Stimulated activated CD4-positive, alpha-beta T cell treated with anti-CD3 and anti-CD28 coated beads, Interleukin-1b, Interleukin-23, amount 100 ng/mL, for 1 hour (primary cell): ENCODE measurements around the gene KCTD5.
"Not testable (repeated sequence)": the region's sequence is repeated elsewhere in the genome, so short reads cannot be mapped to it uniquely, and the experiment has no call there.

Source experiments
- DNase-seq, 2 donors: peaks; one replicate each; pipeline ENCODE4 v3.0.0-alpha.2; 2020; ENCODE audit warnings: low read depth in 2 of 2

Gene KCTD5, protein sequence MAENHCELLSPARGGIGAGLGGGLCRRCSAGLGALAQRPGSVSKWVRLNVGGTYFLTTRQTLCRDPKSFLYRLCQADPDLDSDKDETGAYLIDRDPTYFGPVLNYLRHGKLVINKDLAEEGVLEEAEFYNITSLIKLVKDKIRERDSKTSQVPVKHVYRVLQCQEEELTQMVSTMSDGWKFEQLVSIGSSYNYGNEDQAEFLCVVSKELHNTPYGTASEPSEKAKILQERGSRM

DNA sequence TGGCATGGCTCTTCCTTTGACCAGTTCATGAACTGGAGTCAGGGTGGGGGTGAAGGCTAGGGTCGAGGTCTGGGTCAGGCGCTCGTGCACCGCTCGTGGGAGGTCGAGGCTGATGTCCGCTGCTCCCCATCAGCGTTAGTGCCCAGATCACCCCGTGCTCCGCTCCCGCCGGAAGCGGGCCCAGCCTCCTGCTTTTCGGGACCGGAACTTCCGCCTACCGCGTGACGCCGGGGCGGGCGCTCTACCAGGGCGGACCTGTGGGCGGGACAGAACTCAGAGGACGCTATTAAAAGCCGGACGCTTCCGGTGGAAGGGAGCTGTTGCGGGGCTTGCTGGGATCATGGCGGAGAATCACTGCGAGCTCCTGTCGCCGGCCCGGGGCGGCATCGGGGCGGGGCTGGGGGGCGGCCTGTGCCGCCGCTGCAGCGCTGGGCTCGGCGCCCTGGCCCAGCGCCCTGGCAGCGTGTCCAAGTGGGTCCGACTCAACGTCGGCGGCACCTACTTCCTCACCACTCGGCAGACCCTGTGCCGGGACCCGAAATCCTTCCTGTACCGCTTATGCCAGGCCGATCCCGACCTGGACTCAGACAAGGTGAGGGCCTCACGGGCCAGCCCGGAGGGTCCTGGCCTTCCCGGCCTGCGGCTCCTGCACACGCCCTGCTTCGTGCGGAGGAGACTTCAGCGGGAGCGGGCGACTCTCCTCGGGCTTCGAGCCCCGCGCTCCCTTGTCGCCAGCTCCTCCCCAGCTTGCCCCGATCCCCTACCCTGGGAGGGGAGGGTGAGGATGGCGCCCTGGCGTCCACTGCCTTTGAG is at the start of gene KCTD5:
KCTD5 (plus strand) TSS at position 315 of the 813 bp plus-strand sequence; CDS start at position 341, 26 bp downstream.
- DNase-seq = peak; percentile 89 to 96

DNA sequence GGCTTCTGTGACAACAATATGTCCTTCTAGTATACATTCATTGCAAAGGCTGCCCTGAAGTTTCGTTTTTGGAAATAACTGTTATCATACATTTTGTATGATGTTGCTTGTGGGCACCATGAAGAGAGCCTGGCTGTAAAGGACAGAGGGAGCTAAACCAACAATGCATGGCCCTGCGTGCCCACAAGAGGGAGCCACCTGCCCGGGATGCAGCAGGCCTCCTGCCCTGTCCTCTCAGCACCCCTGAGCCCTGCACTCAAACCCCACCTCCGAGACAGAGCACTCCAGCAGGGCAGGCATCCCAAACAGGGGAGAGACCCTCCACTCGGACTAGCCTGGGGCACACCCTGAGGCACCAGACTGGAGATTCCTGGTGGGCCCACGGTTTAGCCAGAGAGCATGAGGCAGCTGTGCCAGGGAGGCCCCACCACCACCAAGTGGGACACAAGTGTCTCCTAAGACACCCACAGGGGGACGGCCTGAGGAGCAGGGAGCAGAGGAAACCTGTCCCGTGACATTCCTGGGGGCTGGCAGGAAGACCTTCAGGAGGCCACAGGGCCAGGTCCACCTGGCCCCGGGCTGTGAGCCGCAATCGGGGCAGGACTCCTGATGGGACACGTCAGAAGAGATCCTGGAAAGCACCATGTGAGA is 43.1 kb upstream of the KCTD5 start:
- DNase-seq = peak; percentile 18 to 27

DNA sequence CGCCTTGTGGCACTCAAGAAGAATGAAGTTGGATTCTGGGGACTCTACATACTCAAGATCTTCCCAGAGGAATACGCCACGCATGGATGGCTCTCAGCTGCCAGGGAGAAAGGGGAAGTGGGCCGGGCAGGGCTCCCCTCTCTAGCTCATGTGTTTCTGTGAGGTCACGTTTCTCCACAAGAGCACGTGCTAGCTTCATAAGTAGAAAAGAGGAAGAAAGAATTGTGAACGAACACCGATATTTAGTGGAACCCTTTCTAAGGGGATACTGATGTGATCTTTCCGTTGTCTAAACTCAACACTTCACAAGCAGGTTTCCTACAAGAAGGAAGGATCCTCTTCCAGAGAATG is 42.6 kb upstream of the KCTD5 start:
- not testable (repeated sequence) for DNase-seq

DNA sequence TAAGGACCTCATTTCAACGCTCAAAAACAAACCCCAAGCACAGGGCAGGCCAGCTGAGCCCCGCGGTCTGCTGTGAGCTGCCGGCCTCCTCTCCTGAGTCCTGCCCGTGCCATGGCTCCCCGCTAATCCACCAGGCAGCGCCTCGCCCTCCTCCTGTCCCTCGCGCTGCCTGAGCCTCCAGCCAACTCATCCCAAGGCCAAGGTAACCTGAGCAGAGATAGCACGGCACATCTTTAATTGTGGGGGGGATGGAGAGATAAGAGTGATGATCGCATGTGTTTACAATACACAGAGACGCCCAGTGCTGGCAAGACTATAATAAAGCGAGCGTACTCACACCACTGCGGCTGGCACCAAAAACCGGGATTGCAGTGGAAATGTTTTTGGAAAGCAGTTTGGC is 39.8 kb upstream of the KCTD5 start:
- DNase-seq = not testable (repeated sequence)

DNA sequence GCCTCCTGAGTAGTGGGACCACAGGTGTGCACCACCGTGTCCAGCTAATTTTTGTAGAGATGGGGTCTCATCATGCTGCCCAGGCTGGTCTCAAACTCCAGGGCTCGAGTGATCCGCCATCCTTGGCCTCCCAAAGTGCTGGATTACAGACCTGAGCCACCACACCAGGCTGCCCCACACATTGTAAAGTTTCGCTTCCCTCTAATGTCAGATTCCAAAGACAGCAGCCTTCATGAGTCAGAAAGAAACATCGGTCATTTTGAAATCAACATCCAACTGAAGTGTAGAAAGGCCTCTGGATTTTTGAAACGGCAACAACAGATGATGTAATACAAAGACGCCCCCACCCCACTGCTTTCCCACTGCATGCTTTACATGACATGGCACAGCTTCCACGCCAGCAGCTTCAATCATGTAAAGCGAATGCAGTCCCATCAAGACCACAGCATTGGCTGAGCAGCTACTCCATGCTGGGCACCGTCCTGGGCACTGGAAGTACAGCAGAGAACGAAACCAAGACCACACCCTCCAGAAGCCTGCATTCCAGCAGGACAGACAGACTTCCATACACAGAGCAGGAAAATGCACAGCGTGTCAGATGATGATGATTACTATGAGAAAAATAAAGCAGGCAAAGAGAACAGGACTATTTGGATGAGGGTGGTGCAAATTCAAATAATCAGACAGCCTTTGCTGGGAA is 37.4 kb upstream of the KCTD5 start:
- DNase-seq = not testable (repeated sequence)

DNA sequence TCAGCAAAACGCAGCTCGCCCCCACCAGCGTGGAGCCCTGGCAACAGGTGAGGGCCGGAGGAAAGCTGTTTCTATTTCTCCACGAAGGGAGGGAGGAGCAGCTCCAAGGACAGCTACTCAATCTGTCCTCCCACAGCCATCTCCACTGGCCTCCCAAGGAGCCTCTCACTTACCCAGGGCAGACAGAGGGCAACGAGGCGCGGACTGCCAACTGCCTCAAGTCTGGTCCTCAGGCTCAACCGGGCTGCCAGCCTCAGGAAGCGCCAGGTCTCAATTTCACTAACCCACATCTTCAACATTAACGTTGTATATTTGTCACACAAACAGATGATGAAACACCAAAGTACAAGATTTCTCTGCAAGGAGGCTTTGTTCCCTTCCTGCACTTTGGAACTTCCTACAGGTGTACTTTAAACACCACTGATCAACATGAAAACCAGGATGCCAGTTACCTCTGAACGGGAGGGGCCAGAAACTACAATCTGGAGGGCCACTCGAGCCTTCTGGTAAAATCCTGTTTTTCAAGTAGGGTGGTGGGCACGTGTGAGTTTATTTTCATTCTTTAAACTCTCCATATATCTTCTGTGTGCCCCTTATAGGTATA is 31.0 kb upstream of the KCTD5 start:
- not testable (repeated sequence) for DNase-seq

DNA sequence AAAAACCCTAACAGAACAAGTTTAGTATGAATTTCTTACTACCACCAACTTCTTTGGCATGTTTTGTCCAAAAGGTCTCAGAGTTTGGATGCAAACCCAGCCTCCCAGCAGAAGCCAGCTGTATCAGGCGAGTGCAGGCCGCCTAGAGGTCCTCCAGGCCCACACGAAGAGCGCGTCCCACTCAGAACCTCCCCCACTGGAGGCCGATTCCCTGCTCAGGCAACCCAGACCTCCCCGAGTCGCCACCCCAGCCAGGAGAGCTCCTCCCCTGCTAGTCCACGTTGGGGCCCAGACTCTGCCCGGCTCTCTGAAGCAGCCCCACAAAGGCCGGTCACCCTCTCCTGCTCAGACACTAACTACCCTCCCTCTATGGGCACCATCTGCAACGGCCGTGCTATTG is 28.4 kb upstream of the KCTD5 start:
- not testable (repeated sequence) for DNase-seq

DNA sequence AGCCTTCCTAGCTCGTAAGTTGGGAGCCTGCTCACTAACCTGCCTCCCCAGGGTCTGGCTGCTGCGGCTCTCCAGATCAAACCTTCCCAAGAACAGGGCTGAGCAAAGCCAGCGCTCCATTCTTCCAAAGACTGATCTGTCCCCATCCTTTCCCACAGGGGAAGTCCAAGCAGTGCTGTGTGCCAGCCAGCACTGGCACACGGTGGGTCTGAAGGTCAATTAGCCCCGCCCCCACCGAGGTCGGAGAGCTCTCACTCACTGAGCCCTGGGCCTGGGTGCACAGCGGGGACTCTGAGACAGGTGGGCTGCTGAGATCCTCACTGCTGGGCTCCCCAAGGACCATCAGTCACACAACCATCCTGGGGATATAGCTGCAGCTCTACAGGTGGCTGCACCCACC is 27.4 kb upstream of the KCTD5 start:
- DNase-seq = not testable (repeated sequence)

DNA sequence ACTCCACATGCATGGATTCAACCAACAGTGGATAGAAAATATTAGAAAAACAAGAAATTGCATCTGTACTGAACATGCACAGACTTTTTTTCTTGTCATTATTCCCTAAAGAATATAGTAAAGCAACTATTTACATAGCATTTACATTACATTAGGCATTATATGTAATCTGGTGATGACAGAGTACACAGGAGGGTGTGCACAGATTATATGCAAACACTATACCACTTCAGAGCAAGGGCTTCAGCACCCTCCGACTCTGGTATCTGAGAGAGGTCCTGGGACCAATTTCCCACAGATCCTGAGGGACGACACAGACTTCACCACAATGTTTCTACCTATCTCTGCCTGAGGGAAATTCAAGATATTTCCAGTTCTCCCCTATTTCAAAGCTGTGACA is 25.3 kb upstream of the KCTD5 start:
- DNase-seq = no peak

DNA sequence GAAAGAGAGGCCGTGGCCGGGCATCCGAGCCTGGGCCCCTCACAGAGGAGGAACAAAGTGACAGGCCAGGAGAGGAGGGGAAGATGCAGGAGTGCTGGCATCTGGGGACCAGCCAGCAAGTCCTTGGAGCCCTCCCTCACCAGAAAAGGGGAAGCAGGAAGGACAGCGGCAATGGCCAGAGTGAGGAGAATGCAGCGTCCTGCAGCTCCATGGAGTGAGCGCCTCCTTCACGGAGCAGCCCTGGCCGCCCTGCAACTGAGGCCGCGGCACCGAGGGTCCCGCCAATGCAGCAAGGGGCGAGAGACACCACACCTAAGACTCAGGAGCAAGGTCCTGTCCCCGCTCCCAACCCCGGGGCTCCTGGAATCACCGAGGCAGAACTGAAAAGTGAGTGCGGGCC is 24.5 kb upstream of the KCTD5 start:
- not testable (repeated sequence) for DNase-seq

DNA sequence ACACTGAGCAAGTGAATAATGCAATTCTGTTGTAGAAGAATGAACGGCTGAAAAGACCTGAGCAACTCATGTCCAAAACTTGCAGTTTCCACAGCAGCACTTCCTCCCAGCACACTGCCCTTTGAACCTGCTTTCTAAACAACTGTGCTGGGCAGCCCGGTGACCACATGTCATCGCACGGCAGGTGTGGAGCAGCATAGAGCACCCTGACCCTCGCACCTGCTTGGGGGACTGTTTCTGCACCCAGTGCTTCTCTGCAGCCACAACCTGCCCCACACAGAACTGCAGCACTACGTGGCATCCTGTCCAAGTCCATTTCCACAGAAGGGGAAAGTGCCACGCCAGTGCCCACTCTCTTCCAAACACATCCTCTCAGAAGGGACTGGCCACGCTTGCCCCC is 22.8 kb upstream of the KCTD5 start:
- not testable (repeated sequence) for DNase-seq

DNA sequence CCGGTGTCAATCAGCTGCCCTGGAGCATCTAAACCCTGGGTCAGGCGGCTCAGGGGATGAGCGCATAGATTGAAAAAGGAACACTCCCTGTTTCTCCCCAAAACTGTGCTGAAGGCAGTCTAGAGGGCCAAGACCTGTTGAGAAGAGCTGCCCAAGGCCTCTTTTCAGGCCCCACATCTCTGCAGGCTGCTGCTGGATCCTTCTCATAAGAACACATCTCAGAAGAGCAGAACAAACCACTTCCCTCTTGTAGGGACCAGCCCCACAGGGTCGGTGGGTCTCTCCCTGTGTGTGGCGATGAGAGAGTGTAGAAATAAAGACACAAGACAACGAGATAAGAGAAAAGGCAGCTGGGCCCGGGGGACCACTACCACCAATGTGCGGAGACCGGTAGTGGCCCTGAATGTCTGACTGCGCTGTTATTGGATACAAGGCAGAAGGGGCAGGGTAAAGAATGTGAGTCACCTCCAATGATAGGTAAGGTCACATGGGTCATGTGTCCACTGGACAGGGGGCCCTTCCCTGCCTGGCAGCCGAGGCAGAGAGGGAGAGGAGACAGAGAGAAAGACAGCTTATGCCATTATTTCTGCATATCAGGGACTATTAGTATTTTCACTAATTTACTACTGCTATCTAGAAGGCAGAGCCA is 22.2 kb upstream of the KCTD5 start:
- not testable (repeated sequence) for DNase-seq

DNA sequence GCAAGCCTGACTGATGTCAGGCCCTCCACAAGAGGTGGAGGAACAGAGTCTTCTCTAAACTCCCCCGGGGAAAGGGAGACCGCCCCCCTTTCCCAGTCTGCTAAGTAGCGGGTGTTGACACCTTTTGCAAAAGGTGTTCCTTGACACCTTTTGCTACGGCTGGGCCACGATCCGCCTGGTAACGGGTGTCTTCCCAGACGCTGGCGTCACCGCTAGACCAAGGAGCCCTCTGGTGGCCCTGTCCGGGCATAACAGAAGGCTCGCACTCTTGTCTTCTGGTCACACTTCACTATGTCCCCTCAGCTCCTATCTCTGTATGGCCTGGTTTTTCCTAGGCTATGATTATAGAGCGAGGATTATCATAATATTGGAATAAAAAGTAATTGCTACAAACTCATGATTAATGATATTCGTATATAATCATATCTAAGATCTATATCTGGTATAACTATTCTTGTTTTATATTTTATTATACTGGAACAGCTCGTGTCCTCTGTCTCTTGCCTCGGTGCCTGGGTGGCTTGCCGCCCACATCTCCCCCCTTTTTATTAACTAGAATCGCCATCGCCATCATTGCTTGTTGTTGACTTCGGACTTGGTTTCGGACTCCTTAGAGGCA is 21.5 kb upstream of the KCTD5 start:
- DNase-seq = not testable (repeated sequence)

DNA sequence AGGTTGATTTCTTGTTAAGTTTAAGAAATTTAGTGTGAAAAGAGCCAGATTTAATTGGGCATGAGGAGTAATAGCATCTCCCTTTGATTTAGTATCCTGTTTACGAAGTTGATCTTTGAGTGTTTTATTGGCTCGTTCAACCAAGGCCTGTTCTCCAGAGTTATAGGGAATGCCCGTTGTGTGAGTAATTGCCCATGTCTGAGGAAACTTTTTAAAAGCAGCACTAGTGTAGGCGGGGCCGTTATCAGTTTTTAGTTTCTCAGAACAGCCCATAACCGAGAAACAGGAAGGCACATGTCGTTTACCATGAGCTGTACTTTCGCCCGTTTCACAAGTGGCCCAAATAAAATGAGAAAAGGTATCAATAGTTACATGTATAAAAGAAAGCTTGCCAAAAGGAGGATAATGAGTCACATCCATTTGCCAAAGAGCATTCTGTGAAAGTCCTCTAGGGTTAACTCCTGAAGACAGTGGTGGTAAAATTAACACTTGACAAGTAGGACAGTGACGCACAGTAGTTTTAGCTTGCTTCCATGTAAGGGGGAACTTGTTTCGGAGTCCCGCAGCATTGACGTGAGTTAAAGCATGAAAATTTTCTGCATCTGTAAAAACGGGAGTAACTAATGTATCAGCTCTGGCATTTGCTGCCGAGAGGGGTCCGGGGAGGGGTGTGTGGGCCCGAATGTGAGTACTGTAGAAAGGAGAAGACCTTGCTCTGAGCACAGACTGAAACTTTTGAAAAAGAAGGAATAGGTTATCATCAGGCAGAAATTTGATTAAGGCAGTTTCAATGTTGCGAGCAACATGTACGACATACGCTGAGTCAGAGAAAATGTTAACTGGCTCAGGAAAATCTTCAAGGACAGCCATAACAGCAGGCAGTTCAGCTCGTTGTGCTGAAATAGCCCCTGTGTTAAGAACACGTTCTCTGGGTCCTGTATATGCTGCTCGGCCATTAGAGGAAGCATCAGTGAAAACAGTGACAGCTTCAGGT is 18.5 kb upstream of the KCTD5 start:
- DNase-seq = no peak

DNA sequence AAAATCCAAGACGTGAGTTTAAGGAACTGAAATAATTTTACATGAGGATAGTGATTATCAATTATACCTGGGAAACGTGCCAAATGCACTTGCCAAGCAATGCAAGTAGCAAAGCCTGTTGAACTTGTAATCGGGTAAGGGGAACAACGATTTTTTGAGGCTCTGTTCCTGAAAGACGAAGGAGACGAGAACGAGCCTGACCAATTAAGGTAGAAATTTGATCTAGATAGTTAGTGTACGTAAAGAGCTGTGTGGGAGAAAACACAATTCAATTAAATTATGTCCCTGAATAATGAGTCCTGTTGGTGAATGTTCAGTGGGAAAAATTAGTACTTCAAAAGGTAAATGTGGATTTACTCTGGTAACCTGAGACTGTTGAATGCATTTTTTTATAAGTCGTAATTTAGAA is 17.7 kb upstream of the KCTD5 start:
- no peak for DNase-seq

DNA sequence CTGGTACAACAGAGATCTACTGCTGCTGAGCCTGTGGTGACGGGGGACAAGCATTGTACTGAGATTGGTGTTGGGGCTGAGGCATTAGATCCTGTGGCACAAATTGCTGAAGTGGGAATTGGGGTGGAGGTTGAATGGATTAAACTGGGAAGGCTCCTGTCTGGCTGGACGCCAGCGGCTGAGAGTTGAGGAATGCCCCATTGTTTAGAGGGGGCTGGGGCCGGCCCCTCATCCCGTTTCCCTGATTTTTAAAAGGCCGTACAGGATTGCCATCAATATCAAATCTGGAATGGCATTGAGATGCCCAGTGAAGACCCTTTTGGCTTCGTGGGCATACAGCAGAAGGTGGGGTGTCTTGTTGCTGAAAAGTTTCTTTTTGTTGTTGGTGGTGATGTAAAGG is 15.7 kb upstream of the KCTD5 start:
- DNase-seq = not testable (repeated sequence)

DNA sequence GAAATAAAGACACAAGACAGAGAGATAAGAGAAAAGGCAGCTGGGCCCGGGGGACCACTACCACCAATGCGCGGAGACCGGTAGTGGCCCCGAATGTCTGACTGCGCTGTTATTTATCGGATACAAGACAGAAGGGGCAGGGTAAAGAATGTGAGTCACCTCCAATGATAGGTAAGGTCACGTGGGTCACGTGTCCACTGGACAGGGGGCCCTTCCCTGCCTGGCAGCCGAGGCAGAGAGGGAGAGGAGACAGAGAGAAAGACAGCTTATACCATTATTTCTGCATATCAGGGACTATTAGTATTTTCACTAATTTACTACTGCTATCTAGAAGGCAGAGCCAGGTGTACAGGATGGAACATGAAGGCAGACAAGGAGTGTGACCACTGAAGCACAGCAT is 12.7 kb upstream of the KCTD5 start:
- not testable (repeated sequence) for DNase-seq

DNA sequence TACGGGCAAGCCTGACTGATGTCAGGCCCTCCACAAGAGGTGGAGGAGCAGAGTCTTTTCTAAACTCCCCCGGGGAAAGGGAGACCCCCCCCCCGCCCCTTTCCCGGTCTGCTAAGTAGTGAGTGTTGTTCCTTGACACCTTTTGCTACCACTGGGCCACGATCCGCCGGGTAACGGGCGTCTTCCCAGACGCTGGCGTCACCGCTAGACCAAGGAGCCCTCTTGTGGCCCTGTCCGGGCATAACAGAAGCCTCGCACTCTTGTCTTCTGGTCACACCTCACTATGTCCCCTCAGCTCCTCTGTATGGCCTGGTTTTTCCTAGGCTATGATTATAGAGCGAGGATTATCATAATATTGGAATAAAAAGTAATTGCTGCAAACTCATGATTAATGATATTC is 12.3 kb upstream of the KCTD5 start:
- DNase-seq = peak in 1 of 2 donors; percentile 21

DNA sequence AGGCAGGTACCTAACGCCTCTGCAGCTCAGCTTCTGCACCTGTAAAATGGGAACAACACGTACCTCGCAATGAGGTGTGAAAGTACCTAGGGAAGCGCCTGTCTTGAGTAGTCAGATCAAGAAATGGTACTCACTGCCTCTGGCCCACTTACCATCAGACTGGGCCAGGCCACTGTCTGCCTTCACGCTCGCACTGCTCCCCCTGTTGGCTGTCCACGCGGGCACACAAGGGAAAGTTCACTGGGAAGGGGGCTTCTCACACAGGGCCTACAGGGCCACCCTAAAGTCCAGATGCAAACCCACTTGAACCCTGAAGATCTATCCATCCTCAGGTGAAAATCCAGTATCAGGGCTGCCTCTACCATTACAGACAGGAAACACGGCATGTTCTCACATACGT is 11.1 kb upstream of the KCTD5 start:
- not testable (repeated sequence) for DNase-seq
